Loucy (cell line): ENCODE results near the gene CPXM2.

Experiments
- H2AFZ ChIP-seq: fragments of 200-600 bp; sonication (generic); 2 replicates; pipeline ENCODE4 v1.6.0; 2016; ENCODE audit warnings: antibody characterized with exemption, mild to moderate bottlenecking, low read length, moderate library complexity
- H3F3A ChIP-seq: fragments of 200-600 bp; 2 replicates; pipeline ENCODE4 v1.6.0; 2016; ENCODE audit warnings: antibody characterized with exemption, low read depth, mild to moderate bottlenecking
- H3K27me3 ChIP-seq: fragments of 200-600 bp; sonication (generic); 2 replicates; pipeline ENCODE4 v1.6.1; 2014; ENCODE audit warnings: low read length, mild to moderate bottlenecking; ENCODE audit not compliant: insufficient read depth, poor library complexity, severe bottlenecking
- H3K36me3 ChIP-seq: fragments of 200-600 bp; sonication (generic); 2 replicates; pipeline ENCODE4 v1.6.1; 2016; ENCODE audit warnings: low read length; ENCODE audit not compliant: insufficient read depth
- H3K4me1 ChIP-seq: fragments of 200-600 bp; sonication (generic); 2 replicates; pipeline ENCODE4 v1.5.1; 2014; ENCODE audit warnings: low read length, mild to moderate bottlenecking; ENCODE audit not compliant: insufficient read depth, poor library complexity, severe bottlenecking
- H3K4me2 ChIP-seq: fragments of 200-600 bp; sonication (generic); 2 replicates; pipeline ENCODE4 v1.6.0; 2014; ENCODE audit warnings: antibody characterized with exemption, low read length, low read depth, mild to moderate bottlenecking; ENCODE audit not compliant: poor library complexity, severe bottlenecking
- H3K4me3 ChIP-seq: fragments of 200-600 bp; sonication (generic); 2 replicates; pipeline ENCODE4 v1.5.1; 2014; ENCODE audit warnings: low read length, mild to moderate bottlenecking, mixed read lengths; ENCODE audit not compliant: poor library complexity, severe bottlenecking
- H3K79me2 ChIP-seq: fragments of 200-600 bp; sonication (generic); 2 replicates; pipeline ENCODE4 v1.6.1; 2014; ENCODE audit warnings: low read length; ENCODE audit not compliant: insufficient read depth
- H3K9ac ChIP-seq: fragments of 200-600 bp; sonication (generic); 2 replicates; pipeline ENCODE4 v1.6.0; 2014; ENCODE audit warnings: mild to moderate bottlenecking, low read depth, low read length, moderate library complexity; ENCODE audit not compliant: poor library complexity, severe bottlenecking
- H3K9me2 ChIP-seq: fragments of 200-600 bp; sonication (generic); replicated peaks from 2 replicates; pipeline ENCODE4 v1.6.1; 2016; ENCODE audit warnings: low read depth, low read length, mixed read lengths
- H3K9me3 ChIP-seq: fragments of 200-600 bp; sonication (generic); 2 replicates; pipeline ENCODE4 v1.6.1; 2014; ENCODE audit warnings: mild to moderate bottlenecking, antibody characterized with exemption, low read length, low read depth; ENCODE audit not compliant: insufficient read depth
- H4K20me1 ChIP-seq: fragments of 200-600 bp; sonication (generic); 2 replicates; pipeline ENCODE4 v1.6.0; 2014; ENCODE audit warnings: antibody characterized with exemption, low read length, mild to moderate bottlenecking; ENCODE audit not compliant: insufficient read depth, poor library complexity, severe bottlenecking
- EZH2phosphoT487 ChIP-seq: fragments of 200-600 bp; IDR thresholded peaks from 2 replicates; pipeline ENCODE4 v1.6.1; 2018; ENCODE audit warnings: antibody characterized with exemption, mild to moderate bottlenecking, moderate library complexity, borderline replicate concordance
- TF ChIP-seq, protein P1 (sequence below): fragments of 200-600 bp; sonication (generic); conservative IDR thresholded peaks from 2 replicates; pipeline ENCODE4 v1.5.1; 2014; ENCODE audit warnings: mild to moderate bottlenecking, antibody characterized with exemption, low read length

The CPXM2 gene

DNA sequence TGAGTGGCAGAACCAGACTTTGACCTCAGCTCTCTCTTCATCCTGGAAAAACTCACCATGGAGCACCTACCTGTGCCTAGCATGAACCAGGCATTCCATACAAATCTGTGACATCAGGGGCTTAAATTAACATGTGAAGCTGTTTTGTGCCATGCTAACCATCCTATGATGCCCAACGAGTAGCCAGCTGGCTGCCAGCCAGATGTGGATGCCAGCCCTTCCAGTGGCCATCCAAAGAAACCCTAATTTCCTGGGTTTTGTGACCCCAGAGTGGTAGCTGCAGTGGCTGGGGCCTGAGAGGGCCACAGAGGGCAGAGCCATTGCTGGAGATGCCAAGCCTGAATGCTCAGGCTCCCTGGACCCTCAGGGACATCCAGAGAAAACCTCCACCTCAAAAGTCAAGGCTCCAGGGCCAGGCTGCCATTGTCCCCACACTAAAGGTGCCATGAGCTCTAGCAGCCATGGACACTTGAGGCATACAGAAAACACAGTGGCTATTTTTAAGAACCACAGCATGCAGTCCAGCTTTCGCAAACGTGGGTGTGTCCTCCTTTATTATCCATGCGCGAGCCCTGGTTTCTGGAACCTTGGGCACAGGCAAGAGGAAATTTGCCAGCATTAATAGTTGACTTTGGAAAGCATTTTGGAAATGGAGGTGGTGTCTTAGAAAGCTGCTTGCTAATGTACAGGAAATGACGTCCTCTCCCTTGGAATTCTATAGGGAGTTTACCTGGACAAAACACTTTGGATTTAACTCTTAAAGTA lies 6.0 kb downstream of the CPXM2 start:
- H3K27me3 ChIP-seq: no peaks in the 10 kb centered on the region
- H4K20me1 ChIP-seq: no peaks in the 10 kb centered on the region
- H3K9ac ChIP-seq: no peak overlapping the region
- H3K79me2 ChIP-seq: no peaks in the 10 kb centered on the region
- TF ChIP-seq EZH2phosphoT487: no peak
- TF ChIP-seq, protein P1, sequence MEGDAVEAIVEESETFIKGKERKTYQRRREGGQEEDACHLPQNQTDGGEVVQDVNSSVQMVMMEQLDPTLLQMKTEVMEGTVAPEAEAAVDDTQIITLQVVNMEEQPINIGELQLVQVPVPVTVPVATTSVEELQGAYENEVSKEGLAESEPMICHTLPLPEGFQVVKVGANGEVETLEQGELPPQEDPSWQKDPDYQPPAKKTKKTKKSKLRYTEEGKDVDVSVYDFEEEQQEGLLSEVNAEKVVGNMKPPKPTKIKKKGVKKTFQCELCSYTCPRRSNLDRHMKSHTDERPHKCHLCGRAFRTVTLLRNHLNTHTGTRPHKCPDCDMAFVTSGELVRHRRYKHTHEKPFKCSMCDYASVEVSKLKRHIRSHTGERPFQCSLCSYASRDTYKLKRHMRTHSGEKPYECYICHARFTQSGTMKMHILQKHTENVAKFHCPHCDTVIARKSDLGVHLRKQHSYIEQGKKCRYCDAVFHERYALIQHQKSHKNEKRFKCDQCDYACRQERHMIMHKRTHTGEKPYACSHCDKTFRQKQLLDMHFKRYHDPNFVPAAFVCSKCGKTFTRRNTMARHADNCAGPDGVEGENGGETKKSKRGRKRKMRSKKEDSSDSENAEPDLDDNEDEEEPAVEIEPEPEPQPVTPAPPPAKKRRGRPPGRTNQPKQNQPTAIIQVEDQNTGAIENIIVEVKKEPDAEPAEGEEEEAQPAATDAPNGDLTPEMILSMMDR: no peak
- no peak overlapping the region for H3K4me3 ChIP-seq
- H3K9me3 ChIP-seq: 0 out of 2 replicates have a peak, but pooled peaks cover 3% of the 10 kb centered on the region
- H3K9me2 ChIP-seq: no peaks in the 10 kb centered on the region
- no peaks in the 10 kb centered on the region for H3K36me3 ChIP-seq
- H3F3A ChIP-seq: no peaks in the 10 kb centered on the region
- H3K4me2 ChIP-seq: no peak overlapping the region
- no peak overlapping the region for H2AFZ ChIP-seq
- no peaks in the 10 kb centered on the region for H3K4me1 ChIP-seq

DNA sequence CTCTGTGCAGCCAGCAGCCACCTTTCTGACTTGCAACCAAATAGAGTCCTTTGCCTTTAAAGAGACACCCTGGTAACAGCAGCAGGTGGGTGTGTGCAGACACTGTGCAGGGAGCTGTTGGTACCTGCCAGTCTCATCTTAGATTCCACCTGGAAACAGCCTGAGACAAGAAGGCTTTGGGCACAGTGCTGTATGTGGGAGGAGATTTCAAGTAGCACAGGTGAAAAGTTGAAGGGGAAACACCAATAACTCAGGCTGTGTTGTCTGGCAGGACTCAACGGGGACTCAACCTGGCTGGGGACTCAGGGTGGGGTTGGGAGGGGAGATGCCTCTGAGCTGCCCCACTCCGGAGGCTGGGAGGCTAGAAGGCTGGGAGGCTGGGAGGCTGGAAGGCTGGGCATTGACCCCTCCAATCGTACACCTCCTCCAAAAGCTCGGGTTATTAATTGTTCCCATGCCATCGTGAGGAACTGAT lies 6.7 kb downstream of the CPXM2 start:
- Histone ChIP-seq H3K4me1 (no peaks in the 10 kb centered on the region), H3K9ac (no peak overlapping the region), H3K27me3 (no peaks in the 10 kb centered on the region), H2AFZ (no peak overlapping the region), H4K20me1 (no peaks in the 10 kb centered on the region), H3F3A (no peaks in the 10 kb centered on the region), H3K4me2 (no peak overlapping the region), H3K9me2 (no peaks in the 10 kb centered on the region), H3K4me3 (no peak overlapping the region), H3K9me3 (0 out of 2 replicates have a peak, but pooled peaks cover 3% of the 10 kb centered on the region), H3K79me2 (no peaks in the 10 kb centered on the region), H3K36me3 (no peaks in the 10 kb centered on the region)
- TF ChIP-seq, protein P1: no peak
- TF ChIP-seq EZH2phosphoT487: no peak

DNA sequence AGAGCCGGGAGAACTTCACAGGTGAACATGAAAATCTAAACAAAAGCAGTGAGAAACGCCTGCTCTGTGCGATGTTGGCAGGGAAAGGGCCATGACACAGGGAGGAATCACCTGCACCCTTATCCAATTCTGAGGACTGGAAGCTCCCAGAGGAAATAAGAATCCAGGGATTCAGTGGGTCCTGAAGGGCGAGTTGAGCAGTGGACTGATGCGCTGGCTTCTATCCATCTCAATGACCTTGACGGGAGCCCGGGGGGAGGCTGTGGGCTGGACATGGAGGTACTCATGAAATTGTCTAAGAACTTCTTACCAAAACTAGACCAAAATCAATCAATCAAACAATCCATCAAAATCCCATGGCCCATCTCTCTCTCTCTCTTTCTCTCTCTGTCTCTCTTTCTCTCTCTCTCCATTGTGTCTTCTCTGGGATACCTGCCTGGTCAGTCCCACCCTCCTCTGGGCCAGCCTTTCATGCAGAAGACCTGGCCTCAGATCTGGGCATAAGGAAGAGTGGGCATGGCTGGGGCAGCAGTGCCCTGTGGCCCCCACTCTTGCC lies 7.2 kb downstream of the CPXM2 start:
- H3K36me3 ChIP-seq: no peaks in the 10 kb centered on the region
- no peaks in the 10 kb centered on the region for H4K20me1 ChIP-seq
- H3K4me1 ChIP-seq: no peaks in the 10 kb centered on the region
- no peak overlapping the region for H3K9ac ChIP-seq
- no peaks in the 10 kb centered on the region for H3K79me2 ChIP-seq
- H3K4me3 ChIP-seq: no peak overlapping the region
- H3K9me2 ChIP-seq: no peaks in the 10 kb centered on the region
- no peak overlapping the region for H3K4me2 ChIP-seq
- H3K27me3 ChIP-seq: no peaks in the 10 kb centered on the region
- TF ChIP-seq EZH2phosphoT487: no peak
- TF ChIP-seq, protein P1: no peak
- 0 out of 2 replicates have a peak, but pooled peaks cover 3% of the 10 kb centered on the region for H3K9me3 ChIP-seq
- no peak overlapping the region for H2AFZ ChIP-seq
- no peaks in the 10 kb centered on the region for H3F3A ChIP-seq
